ENCODE results near the gene SH2D5. TPM values are rescaled to one million over a fixed set of nuclear protein-coding genes. Genes with fewer than 3 reads are reported as not detected.
A peak's percentile ranks its signal among the peaks of the same experiment; 100 is the strongest.

Gene SH2D5
- polyA plus RNA-seq, 2 of the 4 experiments (the other 2 are of a cell fraction): 3.2 to 7.2 TPM

GRCh38 chr1:20725189-20726117, 7.0 kb downstream of the SH2D5 start:
- Histone ChIP-seq H3K4me1 (peaks cover 3% of the 10 kb centered on the region; the same call in 1 of the 3 replicates), H3K4me3 (no peak overlapping the region), H3K9me3 (no peaks in the 10 kb centered on the region), H3K27ac (no peak overlapping the region), H3K4me2 (no peak overlapping the region)
- DNase-seq (ENCODE audit: low read depth in 1 of 2, low spot score in 1 of 2) (no peak), FAIRE-seq (no peak), ATAC-seq (0 out of 6 replicates have a peak, but pooled peaks of 1 of the 2 experiments have one; percentile 3)
- CTCF ChIA-PET: no interaction called here
- WGBS (ENCODE audit: missing lambda C conversion rate): 78% methylated on average over 19 of the region's 29 CpGs
- POLR2A ChIA-PET: no interaction called here
- TF ChIP-seq FOSB (CRISPR knock-in tag; IDR thresholded peaks at IDR 0.05): no peak
- TF ChIP-seq MAX (IDR thresholded peaks at IDR 0.05): peak; percentile 74

GRCh38 chr1:20724364-20725188, 7.9 kb downstream of the SH2D5 start:
- TF ChIP-seq HDAC2 (IDR thresholded peaks at IDR 0.05) (no peak), USF2 (IDR thresholded peaks at IDR 0.05) (no peak), RCOR1 (IDR thresholded peaks at IDR 0.05; ENCODE audit: low read depth, low read length) (no peak), BCL3 (IDR thresholded peaks at IDR 0.05) (no peak), BHLHE40 (IDR thresholded peaks at IDR 0.05; ENCODE audit: low read depth, low read length) (no peak), ZFP36 (IDR thresholded peaks at IDR 0.05; ENCODE audit: borderline replicate concordance, partially characterized antibody) (peak; percentile 43)
- no peak overlapping the region for H3K27ac ChIP-seq
- ChIA-PET CTCF (no interaction called here), POLR2A (no interaction called here)
- DNase-seq (ENCODE audit: low read depth in 1 of 2, low spot score in 1 of 2) (no peak), ATAC-seq (no peak), FAIRE-seq (no peak)
- no peaks in the 10 kb centered on the region; the same call in 2 of the 3 replicates for H3K4me1 ChIP-seq
- WGBS (ENCODE audit: missing lambda C conversion rate): 87% methylated on average over 9 of the region's 17 CpGs
- H3K4me3 ChIP-seq: no peak overlapping the region
- H3K9me3 ChIP-seq: no peaks in the 10 kb centered on the region
- H3K4me2 ChIP-seq: no peak overlapping the region

GRCh38 chr1:20723537-20724363, 8.8 kb downstream of the SH2D5 start:
- DNase-seq (ENCODE audit: low read depth in 1 of 2, low spot score in 1 of 2) (no peak), FAIRE-seq (no peak), ATAC-seq (no peak)
- H3K4me2 ChIP-seq: no peak overlapping the region
- no peak overlapping the region for H3K27ac ChIP-seq
- H3K4me1 ChIP-seq: no peaks in the 10 kb centered on the region; the same call in 2 of the 3 replicates
- CTCF ChIA-PET: interaction anchor here (0.5 kb wide), 1 partner anchor 1643 kb away, joined by 3 read pairs; no protein-coding TSS in a partner anchor
- no peak overlapping the region for H3K4me3 ChIP-seq
- H3K9me3 ChIP-seq: no peaks in the 10 kb centered on the region
- POLR2A ChIA-PET: no interaction called here
- 97% methylated on average over 12 of the region's 35 CpGs for WGBS (ENCODE audit: missing lambda C conversion rate)
- TF ChIP-seq CEBPB (IDR thresholded peaks at IDR 0.05): no peak
- TF ChIP-seq ESRRA (IDR thresholded peaks at IDR 0.05; ENCODE audit: borderline replicate concordance, low read length): no peak
- TF ChIP-seq ZFP36 (IDR thresholded peaks at IDR 0.05; ENCODE audit: borderline replicate concordance, partially characterized antibody): no peak
- no peak for TF ChIP-seq HOXA7 (CRISPR knock-in tag; IDR thresholded peaks at IDR 0.05)
- TF ChIP-seq ZSCAN20 (CRISPR knock-in tag; IDR thresholded peaks at IDR 0.05): no peak
- TF ChIP-seq CBX8 (IDR thresholded peaks at IDR 0.05): no peak
- no peak for TF ChIP-seq NFE2L2 (conservative IDR thresholded peaks at IDR 0.05; ENCODE audit: low read length)
- no peak for TF ChIP-seq REST (IDR thresholded peaks at IDR 0.05)
- TF ChIP-seq POLR2A (IDR thresholded peaks at IDR 0.05; ENCODE audit: low read length): no peak
- no peak for TF ChIP-seq RNF2 (IDR thresholded peaks at IDR 0.05; ENCODE audit: borderline replicate concordance, low read depth)
- no peak for TF ChIP-seq EHMT2 (IDR thresholded peaks at IDR 0.05; ENCODE audit: low read depth)
- no peak for TF ChIP-seq USF2 (IDR thresholded peaks at IDR 0.05)
- TF ChIP-seq NPAS2 (CRISPR knock-in tag; IDR thresholded peaks at IDR 0.05; ENCODE audit: borderline replicate concordance): no peak
- TF ChIP-seq RFX5 (IDR thresholded peaks at IDR 0.05): no peak
- no peak for TF ChIP-seq ATOH8 (CRISPR knock-in tag; IDR thresholded peaks at IDR 0.05; ENCODE audit: low read depth)

All from A549 (cell line).